GM18867 (cell line): ENCODE data around the gene BCL2L15.
A peak's percentile ranks its signal among the peaks of the same experiment; 100 is the strongest.

Experiments
- ATAC-seq: cut with Tn5 transposase; IDR thresholded peaks from one replicate; pipeline ENCODE4 v1.9.1; 2021; ENCODE audit warnings: mild to moderate bottlenecking, moderate library complexity; ENCODE audit not compliant: unreplicated experiment

BCL2L15 gene

GRCh38 chr1:113912594-113913311 is 25.4 kb upstream of the BCL2L15 start:
- no peak for ATAC-seq

GRCh38 chr1:113905435-113905861 is 18.1 kb upstream of the BCL2L15 start:
- ATAC-seq = peak; percentile 11

DNA sequence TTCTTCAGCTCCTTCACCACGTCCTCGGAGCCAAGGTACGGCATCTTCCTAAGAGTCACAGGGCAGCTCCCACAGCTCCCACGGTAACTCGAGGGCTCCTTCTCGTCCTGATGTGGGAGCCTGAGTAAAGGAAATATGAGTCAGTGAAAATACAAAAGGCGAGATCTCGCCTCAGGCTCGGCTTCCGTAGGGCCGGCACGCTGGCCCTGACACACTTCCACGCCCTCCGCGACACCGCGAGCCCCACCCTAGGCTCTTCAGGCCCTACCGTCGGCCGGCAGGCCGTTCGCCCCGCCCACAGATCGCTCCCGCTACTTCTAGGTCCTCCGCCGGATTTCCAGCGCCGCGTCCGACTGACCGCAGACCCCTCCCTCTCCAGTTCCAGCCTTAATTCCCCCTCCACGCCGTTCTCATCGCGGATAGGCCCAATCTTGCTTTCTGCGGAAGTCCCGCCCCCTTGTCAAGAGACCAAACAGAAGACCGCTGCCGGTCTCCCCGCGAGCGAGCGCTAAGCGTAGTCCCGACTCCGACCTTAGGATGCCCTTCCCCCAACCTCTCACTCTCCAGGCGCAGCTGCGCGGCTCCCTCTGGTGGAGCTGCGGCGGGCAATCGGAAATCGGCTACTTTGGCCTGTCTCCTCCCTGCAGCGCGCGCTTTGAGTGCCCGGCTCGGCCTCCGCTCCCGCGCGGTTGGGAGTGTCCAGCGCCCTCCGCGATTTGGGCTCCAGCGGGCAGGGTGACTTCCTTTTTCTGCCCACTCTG is 17.5 kb upstream of the BCL2L15 start, which contains the start of the genes AP4B1 and DCLRE1B:
Gene AP4B1 (minus strand): TSS at position 126 of the 761 bp plus-strand sequence. CDS start 82 bp downstream, at position 44.
Gene DCLRE1B (plus strand): TSS at position 653 of the 761 bp plus-strand sequence. CDS start 261 bp downstream, outside the sequence.
- peak; percentile 90 for ATAC-seq

DNA sequence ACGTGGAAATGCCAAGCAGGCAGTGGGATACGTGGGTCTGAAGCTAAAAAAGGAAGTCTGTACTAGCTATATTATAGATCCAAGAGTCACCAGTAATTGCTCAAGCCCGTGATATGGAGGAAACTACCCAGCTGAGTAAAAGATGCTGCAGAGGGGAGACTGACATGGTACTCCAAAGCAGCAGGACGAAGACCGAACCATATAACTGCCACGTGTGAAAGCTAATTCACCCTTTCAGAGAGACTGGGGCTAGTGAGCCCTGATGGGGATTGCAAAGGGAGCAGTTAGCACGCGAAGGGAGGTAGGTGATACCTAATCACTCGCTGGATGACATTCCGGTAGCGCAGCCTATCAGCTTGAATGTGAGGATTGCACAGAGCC is 16.9 kb upstream of the BCL2L15 start:
- peak; percentile 33 for ATAC-seq

GRCh38 chr1:113903501-113904292 is 16.3 kb upstream of the BCL2L15 start:
- no peak for ATAC-seq

GRCh38 chr1:113901191-113901590 is 13.8 kb upstream of the BCL2L15 start:
- no peak for ATAC-seq

DNA sequence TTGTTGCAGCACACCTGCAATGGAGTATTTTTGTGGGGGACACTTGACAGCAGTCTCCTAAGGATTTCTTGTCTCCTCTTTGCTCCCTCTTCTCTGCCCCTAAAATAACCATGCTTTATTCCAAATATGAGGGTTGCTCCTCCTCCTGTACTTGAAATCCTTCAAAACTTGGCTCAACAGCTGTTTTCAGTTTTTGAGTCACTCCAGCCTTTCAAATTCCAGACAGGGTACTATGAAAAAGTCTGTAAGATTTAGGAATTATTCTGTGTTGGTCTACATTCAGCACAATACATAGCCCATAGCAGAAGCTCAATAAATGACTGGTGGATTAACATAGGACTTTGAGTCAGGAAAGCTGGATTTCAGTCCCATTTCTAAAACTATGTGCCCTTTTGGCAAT is 11.7 kb upstream of the BCL2L15 start:
- ATAC-seq = no peak

GRCh38 chr1:113898241-113898814 is 10.9 kb upstream of the BCL2L15 start:
- ATAC-seq = no peak

DNA sequence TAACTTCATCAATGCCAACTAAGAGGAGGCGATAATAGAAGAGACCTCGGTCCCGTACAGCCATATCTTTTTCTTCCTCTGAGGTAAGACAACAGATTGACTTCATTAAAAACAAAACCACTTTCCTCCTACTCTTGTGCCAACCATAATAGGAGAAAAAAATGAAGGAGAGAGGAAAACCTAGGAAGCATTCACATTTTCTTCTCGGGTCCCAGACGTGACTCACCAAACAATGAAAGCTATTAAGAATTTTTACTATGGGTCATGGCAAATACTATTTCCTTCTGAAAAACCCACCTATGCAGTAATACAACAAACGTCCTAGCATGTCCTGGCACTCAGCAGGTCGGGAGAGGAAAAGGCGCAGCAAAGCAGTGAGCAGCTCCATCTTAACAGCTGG is 8.6 kb upstream of the BCL2L15 start:
- no peak for ATAC-seq

DNA sequence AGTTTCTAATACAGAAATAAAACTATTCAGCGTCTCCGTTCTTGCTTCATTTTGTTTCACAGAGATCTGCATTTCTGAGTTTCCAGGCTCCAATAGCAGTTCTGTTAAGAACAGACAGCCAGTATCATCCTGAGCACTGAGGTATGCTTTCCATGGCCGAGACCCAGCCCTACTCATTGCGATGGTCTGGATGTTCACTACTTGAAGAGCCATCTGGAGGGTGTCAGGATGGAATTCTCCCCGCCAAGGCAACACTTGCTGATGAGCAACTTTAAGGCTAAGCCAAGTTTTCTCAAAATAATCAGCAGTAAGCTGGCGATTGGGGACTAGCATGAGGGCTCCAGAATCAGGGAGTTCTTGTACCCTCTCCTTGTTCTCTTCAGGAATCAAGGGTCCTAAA is 7.7 kb upstream of the BCL2L15 start:
- ATAC-seq = no peak

DNA sequence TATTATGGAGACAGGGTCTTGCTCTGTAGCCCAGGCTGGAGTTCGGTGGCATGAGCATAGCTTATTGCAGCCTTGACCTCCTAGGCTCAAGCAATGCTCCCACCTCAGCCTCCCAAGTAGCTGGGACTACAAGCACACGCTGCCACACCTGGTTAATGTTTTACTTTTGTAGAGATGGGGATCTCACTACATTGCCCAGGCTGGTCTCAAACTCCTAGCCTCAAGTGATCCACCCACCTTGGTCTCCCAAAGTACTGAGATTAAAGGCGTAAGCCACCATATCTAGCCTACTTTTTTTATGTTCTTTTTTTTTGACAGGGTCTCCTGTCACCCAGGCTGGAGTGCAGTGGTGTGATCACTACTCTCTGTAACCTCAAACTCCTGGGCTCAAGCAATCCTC is 5.9 kb upstream of the BCL2L15 start:
- ATAC-seq = no peak

DNA sequence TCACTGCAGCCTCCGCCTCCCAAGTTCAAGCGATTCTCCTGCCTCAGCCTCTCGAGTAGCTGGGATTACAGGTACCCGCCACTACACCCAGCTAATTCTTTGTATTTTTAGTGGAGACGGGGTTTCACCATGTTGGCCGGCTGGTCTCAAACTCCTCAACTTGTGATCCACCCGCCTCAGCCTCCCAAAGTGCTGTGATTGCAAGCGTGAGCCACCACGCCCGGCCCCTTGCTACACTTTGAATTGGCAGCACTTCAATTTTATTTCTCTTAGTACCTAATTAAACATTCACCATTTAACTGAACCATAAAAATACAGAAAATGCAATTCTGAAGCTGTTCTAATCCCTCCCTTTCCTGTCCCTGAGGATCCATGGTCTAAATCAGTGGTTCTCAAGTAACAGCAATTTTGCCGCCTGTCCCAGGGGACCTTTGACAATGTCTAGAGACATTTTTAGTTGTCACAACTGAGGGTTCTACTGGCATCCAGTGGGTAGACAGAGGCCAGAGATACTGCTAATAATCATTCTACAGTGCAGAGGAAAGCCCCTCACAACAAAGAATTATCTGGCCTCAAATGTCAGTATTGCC is 4.3 kb upstream of the BCL2L15 start:
- no peak for ATAC-seq

GRCh38 chr1:113890816-113891215 is 3.4 kb upstream of the BCL2L15 start:
- no peak for ATAC-seq

DNA sequence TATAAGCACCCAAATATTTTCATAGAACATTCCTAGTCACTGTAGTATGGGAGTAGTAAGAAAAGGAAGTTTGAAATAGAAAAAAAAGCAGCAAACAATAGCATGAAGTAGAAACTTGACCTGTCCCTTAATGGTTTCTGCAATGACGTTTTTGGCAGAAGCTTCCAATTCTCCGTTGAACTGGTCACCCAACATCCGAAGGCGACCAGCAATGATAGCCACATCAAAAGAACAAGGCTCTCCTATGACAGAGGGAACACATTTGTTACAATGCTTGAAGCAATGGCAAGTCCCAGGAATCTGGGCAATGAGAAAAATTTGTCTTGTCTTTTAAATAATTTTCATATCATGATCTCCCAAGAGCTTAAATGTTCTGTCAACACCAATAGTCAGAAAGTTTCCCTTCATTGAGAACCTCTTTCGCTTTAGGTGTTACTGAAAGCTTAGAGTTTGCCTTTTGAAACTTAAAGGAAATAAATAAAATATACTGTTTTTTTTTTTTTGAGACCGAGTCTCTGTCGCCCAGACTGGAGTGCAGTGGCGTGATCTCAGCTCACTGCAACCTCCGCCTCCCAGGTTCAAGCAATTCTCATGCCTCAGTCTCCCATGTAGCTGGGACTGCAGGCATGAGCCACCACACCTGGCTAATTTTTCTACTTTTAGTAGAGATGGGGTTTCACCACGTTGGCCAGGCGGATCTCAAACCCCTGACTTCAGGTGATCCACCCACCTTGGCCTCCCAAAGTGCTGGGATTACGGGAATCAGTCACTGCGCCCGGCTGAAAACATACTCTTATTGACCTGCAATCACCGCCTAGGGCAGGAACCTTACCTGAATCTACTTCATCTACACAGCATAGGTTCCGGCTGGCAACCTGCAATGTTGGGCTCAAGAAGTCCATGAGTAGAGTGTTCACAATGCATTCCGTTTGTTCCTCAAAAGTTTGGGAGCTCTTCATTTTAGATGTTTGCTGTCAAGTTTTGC is 672 bp downstream of the BCL2L15 start:
- no peak for ATAC-seq

DNA sequence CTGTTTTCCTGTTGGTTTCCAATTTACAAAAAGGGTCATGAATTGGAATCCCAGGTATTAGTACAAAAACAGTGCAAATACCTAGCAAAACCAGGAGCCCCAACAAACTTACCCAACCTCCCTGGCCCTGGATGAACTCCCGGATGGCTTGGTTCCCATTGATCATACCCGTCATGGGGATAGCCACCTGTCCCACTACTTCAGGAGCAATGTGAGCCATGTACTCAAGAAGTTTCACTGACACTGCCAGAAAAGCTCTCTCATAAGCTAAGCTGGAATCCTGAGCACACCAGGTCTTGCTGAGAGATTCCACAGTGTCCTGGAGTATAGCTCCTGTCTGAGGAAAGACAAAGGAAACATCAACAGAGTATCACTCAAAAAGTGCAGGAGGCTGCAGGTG is 5.7 kb downstream of the BCL2L15 start:
- no peak for ATAC-seq

DNA sequence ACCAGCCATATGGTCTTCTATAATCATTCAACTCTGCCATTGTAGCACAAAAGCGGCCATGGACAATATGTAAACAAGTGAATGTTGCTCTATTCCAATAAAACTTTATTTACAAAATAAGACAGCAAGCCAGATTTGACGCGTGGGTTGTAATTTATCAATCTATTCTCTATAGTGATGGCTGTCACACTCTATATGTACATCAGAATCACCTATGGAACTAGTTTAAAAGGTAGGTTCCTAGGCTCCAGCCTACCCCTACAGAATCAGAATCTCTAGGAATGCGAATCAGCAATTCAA is 7.7 kb downstream of the BCL2L15 start:
- no peak for ATAC-seq

DNA sequence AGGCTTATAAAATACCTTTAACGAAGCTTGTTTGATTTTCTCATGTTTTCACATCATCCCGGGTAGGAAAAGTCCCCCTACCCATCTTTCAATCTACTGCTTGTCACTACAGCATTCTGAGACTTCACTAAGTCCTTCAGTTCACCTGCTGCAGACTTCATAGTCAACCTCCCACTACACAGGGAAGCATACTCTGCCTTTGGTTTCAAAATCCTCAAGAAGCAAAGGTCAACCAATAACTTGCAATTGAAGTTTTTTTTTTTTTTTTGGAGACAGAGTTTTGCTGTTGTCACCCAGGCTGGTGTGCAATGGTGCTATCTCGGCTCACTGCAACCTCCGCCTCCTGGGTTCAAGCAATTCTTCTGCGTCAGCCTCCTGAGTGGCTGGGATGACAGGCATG is 11.2 kb downstream of the BCL2L15 start:
- ATAC-seq = no peak

- peak; percentile 30 for ATAC-seq
Measured at GRCh38 chr1:113875714-113876113, 11.7 kb downstream of the BCL2L15 start.

GRCh38 chr1:113874012-113874879 is 13.1 kb downstream of the BCL2L15 start:
- ATAC-seq = peak; percentile 28
